Astrocyte (in vitro differentiated cells and primary cell): Measurements from ENCODE around the gene LCE3A.

Experiments used
- CTCF ChIP-seq: IDR thresholded peaks from 2 replicates; pipeline ENCODE4 v1.5.1; 2011; ENCODE audit warnings: low read depth, mild to moderate bottlenecking, inconsistent platforms, low read length, moderate library complexity; ENCODE audit not compliant: insufficient read depth
- EZH2 ChIP-seq: IDR thresholded peaks from 2 replicates; pipeline ENCODE4 v1.6.1; 2012; ENCODE audit warnings: mild to moderate bottlenecking, low read length, inconsistent platforms; ENCODE audit not compliant: insufficient read depth

GRCh38 chr1:152656459-152656858 is 33.6 kb upstream of the LCE3A start:
- TF ChIP-seq CTCF, result no peak
- no peak for TF ChIP-seq EZH2
